Measurements from ENCODE around the gene SMARCE1. TPM values are rescaled to one million over a fixed set of nuclear protein-coding genes. Genes with fewer than 3 reads are reported as not detected.

The SMARCE1 gene
- total RNA-seq, 2 donors from 2014 or later, result 50.4 to 54.9 TPM

- no peaks in the 10 kb centered on the region for H3K27me3 ChIP-seq
- H3K36me3 ChIP-seq, result no peaks in the 10 kb centered on the region
- no peak for TF ChIP-seq CTCF (IDR thresholded peaks at IDR 0.05)
These were observed 33.1 kb downstream of the SMARCE1 start for GRCh38 chr17:40614431-40615067.

GRCh38 chr17:40613467-40614154 lies 34.0 kb downstream of the SMARCE1 start:
- TF ChIP-seq CTCF (IDR thresholded peaks at IDR 0.05), result no peak
- no peaks in the 10 kb centered on the region for H3K4me1 ChIP-seq

More at GRCh38 chr17:40614431-40615067, 33.1 kb downstream of the SMARCE1 start:
- no peak for DNase-seq (ENCODE audit: low spot score)
- H3K9me3 ChIP-seq, result no peaks in the 10 kb centered on the region
- H3K4me3 ChIP-seq, result no peak overlapping the region
- H3K4me1 ChIP-seq, result peaks cover 0 to under 1% of the 10 kb centered on the region in 2 donors
- no peak overlapping the region for H3K27ac ChIP-seq

GRCh38 chr17:40612599-40613244 lies 34.9 kb downstream of the SMARCE1 start:
- Histone ChIP-seq H3K4me3 (no peak overlapping the region), H3K27ac (no peak overlapping the region), H3K9me3 (no peaks in the 10 kb centered on the region), H3K27me3 (no peaks in the 10 kb centered on the region), H3K36me3 (no peaks in the 10 kb centered on the region), H3K4me1 (no peaks in the 10 kb centered on the region)
- TF ChIP-seq CTCF (IDR thresholded peaks at IDR 0.05), result no peak
- no peak for DNase-seq (ENCODE audit: low spot score)

More at GRCh38 chr17:40613467-40614154, 34.0 kb downstream of the SMARCE1 start:
- Histone ChIP-seq H3K9me3 (no peaks in the 10 kb centered on the region), H3K4me3 (no peak overlapping the region), H3K36me3 (no peaks in the 10 kb centered on the region), H3K27ac (no peak overlapping the region), H3K27me3 (no peaks in the 10 kb centered on the region)
- no peak for DNase-seq (ENCODE audit: low spot score)

GRCh38 chr17:40611840-40612474 lies 35.7 kb downstream of the SMARCE1 start:
- TF ChIP-seq CTCF (IDR thresholded peaks at IDR 0.05), result no peak
- H3K27me3 ChIP-seq, result no peaks in the 10 kb centered on the region
- no peaks in the 10 kb centered on the region for H3K9me3 ChIP-seq
- DNase-seq (ENCODE audit: low spot score), result no peak
- no peak overlapping the region for H3K27ac ChIP-seq
- no peak overlapping the region for H3K4me3 ChIP-seq
- H3K36me3 ChIP-seq, result no peaks in the 10 kb centered on the region
- H3K4me1 ChIP-seq, result no peaks in the 10 kb centered on the region

GRCh38 chr17:40610359-40610758 lies 37.3 kb downstream of the SMARCE1 start:
- Histone ChIP-seq H3K4me1 (no peaks in the 10 kb centered on the region), H3K27me3 (no peaks in the 10 kb centered on the region), H3K36me3 (no peaks in the 10 kb centered on the region), H3K9me3 (no peaks in the 10 kb centered on the region), H3K4me3 (no peak overlapping the region), H3K27ac (no peak overlapping the region)
- DNase-seq (ENCODE audit: low spot score), result no peak
- no peak for TF ChIP-seq CTCF (IDR thresholded peaks at IDR 0.05)

All from right atrium auricular region (tissue), 2 donors.